D721Med (cell line): ENCODE data around the gene CRAMP1.

Experiments
- DNase-seq: peaks from one replicate; pipeline ENCODE4 v3.0.0; 2011; ENCODE audit warnings: low spot score; ENCODE audit not compliant: insufficient read length
- FAIRE-seq: peaks from 2 replicates; lab custom pipeline; 2011; peaks lifted over from hg19 to GRCh38; lab: Jason Lieb, UNC
- CTCF ChIP-seq: IDR thresholded peaks from 2 replicates; pipeline ENCODE4 v1.5.1; 2012; ENCODE audit warnings: mild to moderate bottlenecking, control low read depth; ENCODE audit not compliant: insufficient read depth; ENCODE audit errors: missing control alignments

Gene CRAMP1

GRCh38 chr16:1610899-1611632 lies 1.1 kb upstream of the CRAMP1 start:
- no peak for TF ChIP-seq CTCF
- FAIRE-seq = no peak
- DNase-seq = no peak

- no peak for TF ChIP-seq CTCF
- no peak for DNase-seq
- FAIRE-seq = no peak
Measured at GRCh38 chr16:1613211-1613622, 1.1 kb downstream of the CRAMP1 start.

GRCh38 chr16:1613728-1614455 lies 1.7 kb downstream of the CRAMP1 start:
- no peak for TF ChIP-seq CTCF
- DNase-seq = no peak
- no peak for FAIRE-seq

- DNase-seq = no peak
- TF ChIP-seq CTCF = no peak
- no peak for FAIRE-seq
Measured at GRCh38 chr16:1614456-1615102, 2.4 kb downstream of the CRAMP1 start.

- no peak for FAIRE-seq
- DNase-seq = no peak
- no peak for TF ChIP-seq CTCF
Measured at GRCh38 chr16:1615761-1616160, 3.6 kb downstream of the CRAMP1 start.

GRCh38 chr16:1619976-1620375 lies 7.8 kb downstream of the CRAMP1 start:
- no peak for TF ChIP-seq CTCF
- FAIRE-seq = no peak
- DNase-seq = no peak
